ENCODE measurements around the gene NEK9. TPM values are rescaled to one million over a fixed set of nuclear protein-coding genes. Genes with fewer than 3 reads are reported as not detected.

Gene NEK9
- total RNA-seq, 1 experiment from 2014 or later = 40.7 TPM

GRCh38 chr14:75095690-75096089 lies 31.2 kb downstream of the NEK9 start:
- Histone ChIP-seq H3K27ac (ENCODE audit: low read length) (no peak overlapping the region), H3K36me3 (ENCODE audit: control insufficient read depth, insufficient read depth, low read length) (peaks cover 7% of the 10 kb centered on the region; the same call in 1 of the 2 replicates), H3K9me3 (ENCODE audit: control insufficient read depth, insufficient read depth, low read depth, low read length) (no peaks in the 10 kb centered on the region), H3K27me3 (ENCODE audit: control insufficient read depth, insufficient read depth, low read length) (no peaks in the 10 kb centered on the region), H3K4me3 (ENCODE audit: low read depth in 2 of 2, low read length in 2 of 2) (no peak overlapping the region), H3K4me1 (ENCODE audit: control insufficient read depth, insufficient read depth, low read length) (no peaks in the 10 kb centered on the region)
- in situ Hi-C loops (cut with HindIII; ENCODE audit: low pct_unique_long_range_greater_than_20kb, low sequenced_read_pairs) = no loop called here
- POLR2A ChIA-PET = no interaction called here
- TF ChIP-seq TCF7L2 (IDR thresholded peaks at IDR 0.05; ENCODE audit: low read depth, low read length) (no peak), SIN3A (IDR thresholded peaks at IDR 0.05; ENCODE audit: borderline replicate concordance, insufficient read depth, low read depth, low read length) (no peak), POLR2AphosphoS5 (IDR thresholded peaks at IDR 0.05; ENCODE audit: low read depth, low read length) (no peak), REST (IDR thresholded peaks at IDR 0.05; ENCODE audit: insufficient read depth in 1 of 2, low read depth in 2 of 2, low read length in 1 of 2) (no peak)
- TF ChIP-seq, protein P1, sequence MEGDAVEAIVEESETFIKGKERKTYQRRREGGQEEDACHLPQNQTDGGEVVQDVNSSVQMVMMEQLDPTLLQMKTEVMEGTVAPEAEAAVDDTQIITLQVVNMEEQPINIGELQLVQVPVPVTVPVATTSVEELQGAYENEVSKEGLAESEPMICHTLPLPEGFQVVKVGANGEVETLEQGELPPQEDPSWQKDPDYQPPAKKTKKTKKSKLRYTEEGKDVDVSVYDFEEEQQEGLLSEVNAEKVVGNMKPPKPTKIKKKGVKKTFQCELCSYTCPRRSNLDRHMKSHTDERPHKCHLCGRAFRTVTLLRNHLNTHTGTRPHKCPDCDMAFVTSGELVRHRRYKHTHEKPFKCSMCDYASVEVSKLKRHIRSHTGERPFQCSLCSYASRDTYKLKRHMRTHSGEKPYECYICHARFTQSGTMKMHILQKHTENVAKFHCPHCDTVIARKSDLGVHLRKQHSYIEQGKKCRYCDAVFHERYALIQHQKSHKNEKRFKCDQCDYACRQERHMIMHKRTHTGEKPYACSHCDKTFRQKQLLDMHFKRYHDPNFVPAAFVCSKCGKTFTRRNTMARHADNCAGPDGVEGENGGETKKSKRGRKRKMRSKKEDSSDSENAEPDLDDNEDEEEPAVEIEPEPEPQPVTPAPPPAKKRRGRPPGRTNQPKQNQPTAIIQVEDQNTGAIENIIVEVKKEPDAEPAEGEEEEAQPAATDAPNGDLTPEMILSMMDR (IDR thresholded peaks at IDR 0.05) = no peak
- intact Hi-C loops (cut with micrococcal nuclease; ENCODE audit: unreplicated experiment) = no loop called here
- CTCF ChIA-PET = no interaction called here
- BruUV-seq (replicated peaks) = no TSS peak
- DNase-seq (ENCODE audit: low read depth, low spot score) (no peak), ATAC-seq (no peak)

DNA sequence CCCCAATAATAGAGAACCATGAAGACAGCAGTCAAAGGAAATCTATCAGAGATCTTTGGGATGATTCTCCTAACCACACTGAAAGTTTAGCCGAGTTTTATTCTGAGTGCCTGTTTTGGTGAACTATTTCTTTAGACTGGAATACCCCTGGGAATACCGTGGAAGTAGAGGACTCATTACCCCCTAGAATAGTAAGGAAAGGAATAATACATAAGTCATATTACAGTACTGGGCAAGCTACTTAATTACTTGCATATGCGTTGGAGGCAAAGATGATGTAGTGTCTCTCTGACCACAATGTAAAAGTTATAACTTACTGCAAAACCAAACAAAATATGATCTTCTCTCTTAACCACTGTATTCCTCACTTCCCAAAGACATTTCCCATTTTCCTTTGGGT lies 32.0 kb downstream of the NEK9 start:
- Histone ChIP-seq H3K36me3 (ENCODE audit: control insufficient read depth, insufficient read depth, low read length) (peaks cover 7% of the 10 kb centered on the region; the same call in 1 of the 2 replicates), H3K4me1 (ENCODE audit: control insufficient read depth, insufficient read depth, low read length) (no peaks in the 10 kb centered on the region), H3K4me3 (ENCODE audit: low read depth in 2 of 2, low read length in 2 of 2) (no peak overlapping the region), H3K27ac (ENCODE audit: low read length) (no peak overlapping the region), H3K27me3 (ENCODE audit: control insufficient read depth, insufficient read depth, low read length) (no peaks in the 10 kb centered on the region), H3K9me3 (ENCODE audit: control insufficient read depth, insufficient read depth, low read depth, low read length) (no peaks in the 10 kb centered on the region)
- BruUV-seq (replicated peaks) = no TSS peak
- DNase-seq (ENCODE audit: low read depth, low spot score) (no peak), ATAC-seq (no peak)
- POLR2A ChIA-PET = no interaction called here
- no peak for TF ChIP-seq POLR2AphosphoS5 (IDR thresholded peaks at IDR 0.05; ENCODE audit: low read depth, low read length)
- TF ChIP-seq SIN3A (IDR thresholded peaks at IDR 0.05; ENCODE audit: borderline replicate concordance, insufficient read depth, low read depth, low read length) = no peak
- TF ChIP-seq TCF7L2 (IDR thresholded peaks at IDR 0.05; ENCODE audit: low read depth, low read length) = no peak
- TF ChIP-seq REST (IDR thresholded peaks at IDR 0.05; ENCODE audit: insufficient read depth in 1 of 2, low read depth in 2 of 2, low read length in 1 of 2) = no peak
- TF ChIP-seq, protein P1 (IDR thresholded peaks at IDR 0.05) = no peak
- CTCF ChIA-PET = no interaction called here
- in situ Hi-C loops (cut with HindIII; ENCODE audit: low pct_unique_long_range_greater_than_20kb, low sequenced_read_pairs) (no loop called here), intact Hi-C loops (cut with micrococcal nuclease; ENCODE audit: unreplicated experiment) (no loop called here)
